DMS79 treated with DMSO at 0.1 percent for 48 hours (cell line): ENCODE results near the gene CALM1.
A peak's percentile ranks its signal among the peaks of the same experiment; 100 is the strongest.

ENCODE experiments used
- DNase-seq: peaks from one replicate; lab custom pipeline; 2025; lab: John Stamatoyannopoulos, UW

The CALM1 gene

GRCh38 chr14:90443161-90444076 lies 46.6 kb downstream of the CALM1 start:
- DNase-seq = peak; percentile 55

- DNase-seq = peak; percentile 95
Observed at GRCh38 chr14:90444077-90444696, 47.4 kb downstream of the CALM1 start.

GRCh38 chr14:90445011-90445410 lies 48.2 kb downstream of the CALM1 start:
- DNase-seq = no peak

DNA sequence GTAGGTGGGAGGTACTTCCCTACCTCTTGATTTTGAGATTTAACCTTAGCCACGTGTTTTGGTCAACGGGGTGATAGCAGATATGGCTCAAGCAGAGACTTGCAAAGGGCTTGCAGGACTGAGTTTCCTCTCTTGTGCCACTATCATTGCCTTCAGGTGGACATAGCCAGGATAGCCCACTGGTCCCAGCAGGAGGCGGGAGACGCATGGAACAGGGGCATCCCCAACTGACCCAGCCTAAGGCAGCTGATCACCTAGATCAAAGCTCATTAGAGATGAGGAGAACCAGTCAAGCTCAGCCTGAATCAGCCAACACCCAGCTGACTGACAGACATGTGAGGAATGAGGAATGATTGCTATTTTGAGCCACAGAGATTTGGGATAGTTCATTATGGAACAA lies 49.6 kb downstream of the CALM1 start:
- no peak for DNase-seq

- no peak for DNase-seq
Observed at GRCh38 chr14:90447720-90448497, 51.1 kb downstream of the CALM1 start.

- no peak for DNase-seq
Observed at GRCh38 chr14:90449411-90449810, 52.6 kb downstream of the CALM1 start.

GRCh38 chr14:90450151-90450550 lies 53.3 kb downstream of the CALM1 start:
- no peak for DNase-seq

GRCh38 chr14:90450667-90451066 lies 53.8 kb downstream of the CALM1 start:
- no peak for DNase-seq

DNA sequence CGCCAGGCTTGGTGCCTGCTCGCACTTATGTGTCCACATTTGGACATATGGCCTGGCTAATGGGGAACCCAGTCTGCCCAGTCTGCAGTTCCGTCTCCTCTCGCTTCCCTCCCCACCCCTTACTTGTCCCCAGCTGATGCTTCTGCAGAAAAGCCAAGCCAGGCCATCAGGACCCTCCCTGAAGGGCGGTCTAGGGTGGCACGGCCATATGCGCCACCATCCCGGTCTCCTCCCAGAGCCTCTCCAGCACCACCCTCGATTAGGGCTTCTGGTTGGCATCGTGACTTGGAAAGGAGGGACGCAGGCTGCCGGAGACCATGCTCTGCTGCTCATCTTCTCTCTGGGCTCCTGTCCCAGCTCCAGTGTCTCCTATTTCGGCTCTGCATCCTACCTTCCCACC lies 54.6 kb downstream of the CALM1 start:
- DNase-seq = no peak

- no peak for DNase-seq
Observed at GRCh38 chr14:90451961-90452360, 55.1 kb downstream of the CALM1 start.

DNA sequence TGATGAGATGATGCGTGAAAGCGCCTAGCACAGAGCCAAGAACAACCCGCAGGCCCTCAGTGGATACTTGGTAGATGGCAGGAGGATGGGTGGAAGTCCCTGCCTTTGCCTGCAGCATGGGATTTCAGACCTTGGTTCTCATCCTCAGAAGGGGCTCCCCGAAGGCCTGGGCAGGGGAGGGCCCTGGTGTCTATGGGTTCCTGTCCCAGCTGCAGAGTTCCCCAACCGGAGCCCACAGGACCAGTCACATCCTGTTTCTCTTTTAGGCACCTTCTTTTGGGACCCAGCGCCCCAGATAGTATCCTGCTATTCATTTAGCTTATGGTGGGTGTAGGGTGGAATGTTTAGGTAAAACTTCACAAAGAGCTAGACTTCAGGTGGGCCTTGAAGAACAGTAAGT lies 55.5 kb downstream of the CALM1 start:
- no peak for DNase-seq

DNA sequence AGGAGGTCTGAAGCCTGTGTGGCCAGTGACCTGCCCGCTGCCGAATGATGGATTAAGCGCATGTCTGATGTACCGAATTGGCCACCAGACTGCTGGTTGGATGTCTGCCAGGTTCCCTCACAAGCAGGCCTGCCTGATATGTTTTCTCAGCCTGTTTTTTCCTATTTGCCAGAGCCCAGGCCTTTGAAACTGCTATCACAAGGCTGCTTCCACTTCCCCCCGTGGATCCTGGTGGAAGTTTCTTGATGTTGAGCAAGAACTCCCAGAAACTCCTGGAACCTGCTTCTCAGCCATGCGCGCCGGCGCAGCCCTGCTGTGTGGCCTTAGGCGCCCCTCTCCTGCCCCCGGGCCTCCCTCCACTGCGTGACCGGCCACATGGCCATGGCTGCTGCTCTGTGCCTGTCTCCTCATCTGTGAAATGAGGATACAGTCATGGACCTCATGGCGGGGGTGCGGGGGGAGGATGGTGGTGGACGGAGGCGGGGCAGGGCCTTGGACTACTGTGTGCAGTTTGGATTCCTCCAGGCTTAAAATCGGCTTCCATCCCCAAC lies 56.6 kb downstream of the CALM1 start:
- no peak for DNase-seq

DNA sequence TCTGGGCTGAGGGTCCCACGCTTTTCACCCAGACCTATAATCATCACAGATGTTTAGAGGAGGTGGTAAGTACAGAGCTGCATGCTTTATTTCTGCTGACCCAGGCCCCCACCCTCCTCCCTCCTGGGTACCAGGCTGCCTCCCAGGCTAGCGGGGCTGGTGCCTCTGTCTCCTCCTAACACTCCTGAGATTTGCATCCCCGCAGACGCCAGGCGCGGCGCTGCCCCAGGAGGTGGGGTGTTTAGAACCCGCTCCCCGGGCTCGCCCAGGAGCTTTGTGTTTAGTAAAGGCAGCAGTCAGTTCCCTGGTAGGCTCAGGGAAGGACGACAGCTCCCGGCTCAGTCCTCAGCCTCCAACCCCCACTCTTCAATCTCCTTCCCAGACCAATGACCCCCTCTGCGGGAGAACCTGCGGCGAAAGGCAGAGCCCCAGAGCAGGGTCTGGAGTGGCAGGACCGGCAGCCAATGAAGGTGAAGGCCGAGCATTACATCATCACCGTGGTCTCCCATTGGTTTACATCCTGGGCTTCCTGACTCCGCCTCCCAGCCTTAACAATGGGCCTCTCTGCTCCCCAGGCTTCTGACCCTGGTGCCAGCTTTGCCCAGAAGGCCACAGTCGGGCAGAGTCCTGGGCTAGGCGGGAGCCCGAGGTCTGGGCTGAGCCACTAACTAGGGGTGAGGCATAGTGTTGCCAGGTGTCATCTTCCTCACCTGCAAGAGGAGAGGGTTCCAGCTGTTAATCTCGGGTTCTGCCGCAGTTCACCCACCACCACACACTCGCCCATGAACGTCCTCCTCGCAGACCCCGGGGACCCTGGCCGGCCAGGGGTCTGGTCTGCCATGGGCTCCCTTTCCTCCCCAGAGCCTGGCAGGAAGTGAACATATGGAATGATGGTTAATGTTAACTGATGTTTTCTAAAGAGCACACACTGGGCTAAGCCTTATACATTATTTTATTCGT lies 57.5 kb downstream of the CALM1 start:
- DNase-seq = no peak

DNA sequence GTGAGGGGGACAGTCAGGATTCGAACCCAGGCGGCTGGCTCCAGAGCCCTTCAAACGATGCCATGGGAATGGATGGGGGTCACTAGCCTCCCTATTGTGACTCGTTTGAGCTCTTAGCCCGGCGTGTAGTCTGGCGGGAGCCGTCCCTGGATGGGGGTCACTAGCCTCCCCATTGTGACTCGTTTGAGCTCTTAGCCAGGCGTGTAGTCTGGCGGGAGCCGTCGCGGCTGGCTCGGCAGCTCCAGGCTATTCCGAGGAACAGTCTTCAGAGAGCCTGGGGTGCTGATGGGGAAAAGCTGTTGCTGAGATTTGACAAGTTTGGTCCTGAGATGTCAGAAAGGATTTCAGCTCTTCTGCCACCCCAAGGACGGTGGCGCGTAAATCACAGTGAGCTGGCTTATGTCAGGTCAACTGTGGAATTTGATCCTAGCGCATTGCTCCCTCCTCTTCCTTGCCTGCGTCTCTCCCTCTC lies 58.3 kb downstream of the CALM1 start:
- DNase-seq = no peak

DNA sequence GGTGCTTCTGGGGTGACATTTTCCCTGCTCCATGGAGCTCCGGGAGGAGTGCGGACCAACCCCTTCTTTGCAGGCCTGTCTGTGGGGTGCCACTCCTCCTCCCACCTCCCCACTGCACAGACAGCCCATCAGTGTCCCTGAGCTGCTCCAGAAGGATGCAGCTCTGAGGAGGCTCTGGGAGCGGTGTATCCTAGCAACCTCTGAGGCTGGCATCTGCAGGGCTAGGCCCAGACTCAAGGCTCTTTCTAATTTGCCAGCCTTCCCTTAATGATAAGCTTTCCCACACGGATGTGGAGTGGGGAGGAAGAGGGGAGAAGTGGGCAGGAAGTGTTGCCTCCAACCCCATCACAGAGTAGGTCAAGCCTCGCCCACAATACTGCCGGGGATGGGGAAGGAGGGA lies 59.7 kb downstream of the CALM1 start:
- no peak for DNase-seq

DNA sequence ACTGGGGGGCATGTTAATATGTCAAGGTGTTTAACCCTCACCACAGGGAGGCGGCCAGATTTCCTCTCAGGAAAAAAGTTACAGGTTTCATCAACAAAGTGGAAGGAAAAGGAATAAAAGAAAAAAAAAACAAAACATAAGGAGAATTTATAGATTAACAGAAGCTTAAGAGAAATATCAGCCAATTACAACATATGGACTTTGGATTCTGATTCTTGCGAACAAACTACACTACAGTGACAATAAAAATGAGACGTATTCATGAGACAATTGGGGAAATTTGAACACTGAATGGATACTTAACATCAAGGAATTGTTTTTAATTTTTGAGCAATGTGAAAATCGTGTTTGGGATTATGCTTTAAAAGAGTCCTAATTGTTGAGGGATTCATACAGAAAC lies 60.4 kb downstream of the CALM1 start:
- no peak for DNase-seq
